MM.1S (cell line): ENCODE measurements around the gene ANXA4.
"Not testable (repeated sequence)": the region's sequence is repeated elsewhere in the genome, so short reads cannot be mapped to it uniquely, and the experiment has no call there.

Experiments used
- DNase-seq: peaks from one replicate; pipeline ENCODE4 v3.0.0-alpha.2; 2015
- H2AFZ ChIP-seq: fragments of 300-600 bp; sonication (generic); 2 replicates; pipeline ENCODE4 v1.6.0; 2016; ENCODE audit warnings: antibody characterized with exemption, low read length
- H3F3A ChIP-seq: fragments of 300-600 bp; sonication (generic); 2 replicates; pipeline ENCODE4 v1.6.1; 2016; ENCODE audit warnings: mild to moderate bottlenecking, antibody characterized with exemption, low read length, moderate library complexity, mixed read lengths; ENCODE audit not compliant: insufficient read depth
- H3K27ac ChIP-seq: fragments of 300-600 bp; sonication (generic); 2 replicates; pipeline ENCODE4 v1.5.1; 2016; ENCODE audit warnings: mild to moderate bottlenecking, low read length
- H3K27me3 ChIP-seq: fragments of 300-600 bp; sonication (generic); replicated peaks from 2 replicates; pipeline ENCODE4 v1.6.0; 2016; ENCODE audit warnings: low read length; ENCODE audit not compliant: insufficient read depth
- H3K36me3 ChIP-seq: fragments of 300-600 bp; sonication (generic); replicated peaks from 2 replicates; pipeline ENCODE4 v1.6.1; 2016; ENCODE audit warnings: mild to moderate bottlenecking, low read length, mixed read lengths; ENCODE audit not compliant: insufficient read depth
- H3K4me1 ChIP-seq: fragments of 300-600 bp; sonication (generic); 2 replicates; pipeline ENCODE4 v1.6.1; 2016; ENCODE audit warnings: low read length, mixed read lengths
- H3K4me2 ChIP-seq: fragments of 300-600 bp; sonication (generic); 2 replicates; pipeline ENCODE4 v1.6.0; 2016; ENCODE audit warnings: low read depth, low read length
- H3K4me3 ChIP-seq: fragments of 300-600 bp; sonication (generic); 2 replicates; pipeline ENCODE4 v1.5.1; 2016; ENCODE audit warnings: low read length, mixed read lengths
- H3K79me2 ChIP-seq: fragments of 300-600 bp; sonication (generic); 2 replicates; pipeline ENCODE4 v1.6.1; 2016; ENCODE audit warnings: mixed run types, low read length, mixed read lengths
- H3K9ac ChIP-seq: fragments of 300-600 bp; sonication (generic); 2 replicates; pipeline ENCODE4 v1.6.1; 2016; ENCODE audit warnings: low read length, mixed read lengths
- H3K9me2 ChIP-seq: fragments of 300-600 bp; sonication (generic); replicated peaks from 2 replicates; pipeline ENCODE4 v1.6.1; 2016; ENCODE audit warnings: mild to moderate bottlenecking, low read length, mixed read lengths; ENCODE audit not compliant: insufficient read depth
- H3K9me3 ChIP-seq: fragments of 300-600 bp; sonication (generic); replicated peaks from 2 replicates; pipeline ENCODE4 v1.6.1; 2016; ENCODE audit warnings: mild to moderate bottlenecking, low read length, mixed read lengths; ENCODE audit not compliant: insufficient read depth
- H4K20me1 ChIP-seq: fragments of 300-600 bp; sonication (generic); 2 replicates; pipeline ENCODE4 v1.6.1; 2016; ENCODE audit warnings: mild to moderate bottlenecking, low read length, moderate library complexity, mixed read lengths; ENCODE audit not compliant: insufficient read depth
- CTCF ChIP-seq: fragments of 300-600 bp; sonication (generic); IDR thresholded peaks from 2 replicates; pipeline ENCODE4 v1.5.1; 2016; ENCODE audit warnings: antibody characterized with exemption, low read length, mixed read lengths
- EZH2 ChIP-seq: fragments of 300-600 bp; sonication (generic); optimal IDR thresholded peaks from 2 replicates; pipeline ENCODE3; 2017; ENCODE audit warnings: low read depth, mild to moderate bottlenecking, antibody characterized with exemption, low read length, mixed read lengths
- EZH2phosphoT487 ChIP-seq: fragments of 300-600 bp; sonication (generic); IDR thresholded peaks from 2 replicates; pipeline ENCODE4 v1.6.1; 2018; ENCODE audit warnings: antibody characterized with exemption, low read length

The ANXA4 gene

GRCh38 chr2:69830045-69830905 lies 88.3 kb downstream of the ANXA4 start:
- Histone ChIP-seq H3K9me3 (no peaks in the 10 kb centered on the region), H3K9ac (peak overlapping the region; percentile 72), H4K20me1 (no peaks in the 10 kb centered on the region), H3K27me3 (no peaks in the 10 kb centered on the region), H3K27ac (peak overlapping the region; percentile 21; the same call in 1 of the 2 replicates), H2AFZ (peak overlapping the region; percentile 95), H3K4me1 (peaks cover 4% of the 10 kb centered on the region; the same call in 1 of the 2 replicates), H3K79me2 (peaks cover 57% of the 10 kb centered on the region), H3K4me3 (peak overlapping the region; percentile 93), H3F3A (peaks cover 5% of the 10 kb centered on the region), H3K4me2 (peak overlapping the region; percentile 80), H3K9me2 (no peaks in the 10 kb centered on the region), H3K36me3 (0 out of 2 replicates have a peak, but pooled peaks cover 5% of the 10 kb centered on the region)
- peak; percentile 41 for DNase-seq
- TF ChIP-seq CTCF, result no peak
- no peak for TF ChIP-seq EZH2phosphoT487
- no peak for TF ChIP-seq EZH2

- not testable (repeated sequence) for H3K4me1 ChIP-seq, H3K9me2 ChIP-seq, H2AFZ ChIP-seq, H3K9ac ChIP-seq, H4K20me1 ChIP-seq, DNase-seq, H3K27ac ChIP-seq, H3K9me3 ChIP-seq, H3K27me3 ChIP-seq, H3F3A ChIP-seq, H3K36me3 ChIP-seq
- H3K4me2 ChIP-seq, result peak overlapping the region; percentile 80
- peak overlapping the region; percentile 93 for H3K4me3 ChIP-seq
- H3K79me2 ChIP-seq, result peaks cover 62% of the 10 kb centered on the region
Observed at GRCh38 chr2:69830906-69831241, 88.9 kb downstream of the ANXA4 start.

GRCh38 chr2:69831354-69831905 lies 89.5 kb downstream of the ANXA4 start:
- H3K9me3 ChIP-seq, result no peaks in the 10 kb centered on the region
- DNase-seq, result no peak
- 0 out of 2 replicates have a peak, but pooled peaks cover 5% of the 10 kb centered on the region for H3K36me3 ChIP-seq
- peak overlapping the region; percentile 80; the same call in 1 of the 2 replicates for H3K4me2 ChIP-seq
- H3F3A ChIP-seq, result peaks cover 5% of the 10 kb centered on the region
- no peak overlapping the region for H3K27ac ChIP-seq
- TF ChIP-seq EZH2phosphoT487, result no peak
- TF ChIP-seq CTCF, result no peak
- no peak for TF ChIP-seq EZH2
- H3K79me2 ChIP-seq, result peaks cover 68% of the 10 kb centered on the region
- no peaks in the 10 kb centered on the region for H3K27me3 ChIP-seq
- no peaks in the 10 kb centered on the region for H3K9me2 ChIP-seq
- peaks cover 4% of the 10 kb centered on the region; the same call in 1 of the 2 replicates for H3K4me1 ChIP-seq
- H3K4me3 ChIP-seq, result no peak overlapping the region
- no peak overlapping the region for H2AFZ ChIP-seq
- H4K20me1 ChIP-seq, result no peaks in the 10 kb centered on the region
- no peak overlapping the region for H3K9ac ChIP-seq

GRCh38 chr2:69833752-69834151 lies 91.8 kb downstream of the ANXA4 start:
- Histone ChIP-seq H3K4me3 (no peak overlapping the region), H2AFZ (no peak overlapping the region), H3K4me1 (peaks cover 4% of the 10 kb centered on the region; the same call in 1 of the 2 replicates), H3K36me3 (0 out of 2 replicates have a peak, but pooled peaks cover 5% of the 10 kb centered on the region), H3K4me2 (no peak overlapping the region), H3K9me2 (no peaks in the 10 kb centered on the region), H3K79me2 (peaks cover 74% of the 10 kb centered on the region), H3K9me3 (no peaks in the 10 kb centered on the region), H3K27ac (no peak overlapping the region), H3K27me3 (no peaks in the 10 kb centered on the region), H4K20me1 (no peaks in the 10 kb centered on the region), H3F3A (peaks cover 8% of the 10 kb centered on the region), H3K9ac (no peak overlapping the region)
- DNase-seq, result no peak
- no peak for TF ChIP-seq CTCF
- no peak for TF ChIP-seq EZH2phosphoT487
- no peak for TF ChIP-seq EZH2
